Activated CD8-positive, alpha-beta T cell treated with anti-CD3 and anti-CD28 coated beads for 36 hours (primary cell): ENCODE results near the gene KDM5B. TPM values are rescaled to one million over a fixed set of nuclear protein-coding genes. Genes with fewer than 3 reads are reported as not detected.

Experiments
- ATAC-seq: fragments of 200-7000 bp; cut with Tn5 transposase; one replicate; pipeline ENCODE4 v1.10.0; 2021; ENCODE audit warnings: mild to moderate bottlenecking, moderate library complexity
- CTCF ChIA-PET: fragments of 350-600 bp; sonication (Branson Sonifier 250); formaldehyde crosslinking; loops from one replicate; lab custom pipeline; 2021; ENCODE audit warnings: antibody characterized with exemption; lab: Charles Lee
- POLR2A ChIA-PET: fragments of 350-600 bp; sonication (Branson Sonifier 250); formaldehyde crosslinking; loops from one replicate; lab custom pipeline; 2021; ENCODE audit warnings: antibody characterized with exemption; lab: Charles Lee
- DNase-seq: peaks from one replicate; pipeline ENCODE4 v3.0.0-alpha.2; 2020
- H3K27ac Mint-ChIP-seq: one replicate; pipeline ENCODE4 v1.8.0; 2021; ENCODE audit warnings: mild to moderate bottlenecking, mixed read lengths
- H3K27me3 Mint-ChIP-seq: one replicate; pipeline ENCODE4 v1.8.0; 2021; ENCODE audit warnings: mixed read lengths
- H3K36me3 Mint-ChIP-seq: one replicate; pipeline ENCODE4 v1.8.0; 2021; ENCODE audit warnings: low read depth, mixed read lengths
- H3K4me1 Mint-ChIP-seq: one replicate; pipeline ENCODE4 v1.8.0; 2021; ENCODE audit warnings: low read depth, mixed read lengths
- H3K4me3 Mint-ChIP-seq: one replicate; pipeline ENCODE4 v1.8.0; 2021; ENCODE audit warnings: mild to moderate bottlenecking, moderate library complexity, mixed read lengths
- H3K9me3 Mint-ChIP-seq: one replicate; pipeline ENCODE4 v1.8.0; 2021; ENCODE audit warnings: mixed read lengths
- intact Hi-C: fragments of 100-400 bp; cut with micrococcal nuclease; formaldehyde crosslinking; loops from one replicate; pipeline ENCODE4 v1.10.0; 2022
- total RNA-seq, 2 experiments: library from RNA; stranded (reverse); gene quantifications; one replicate each; pipeline ENCODE4 v1.2.3, GENCODE V29; 2021
- TF ChIP-seq, protein P1 (sequence below): fragments of 200-600 bp; IDR thresholded peaks from one replicate; pipeline ENCODE4 v1.8.0; 2022; ENCODE audit warnings: antibody characterized with exemption, mild to moderate bottlenecking

Gene KDM5B
- total RNA-seq, 2 experiments from 2014 or later, result 54.8 to 60.3 TPM

DNA sequence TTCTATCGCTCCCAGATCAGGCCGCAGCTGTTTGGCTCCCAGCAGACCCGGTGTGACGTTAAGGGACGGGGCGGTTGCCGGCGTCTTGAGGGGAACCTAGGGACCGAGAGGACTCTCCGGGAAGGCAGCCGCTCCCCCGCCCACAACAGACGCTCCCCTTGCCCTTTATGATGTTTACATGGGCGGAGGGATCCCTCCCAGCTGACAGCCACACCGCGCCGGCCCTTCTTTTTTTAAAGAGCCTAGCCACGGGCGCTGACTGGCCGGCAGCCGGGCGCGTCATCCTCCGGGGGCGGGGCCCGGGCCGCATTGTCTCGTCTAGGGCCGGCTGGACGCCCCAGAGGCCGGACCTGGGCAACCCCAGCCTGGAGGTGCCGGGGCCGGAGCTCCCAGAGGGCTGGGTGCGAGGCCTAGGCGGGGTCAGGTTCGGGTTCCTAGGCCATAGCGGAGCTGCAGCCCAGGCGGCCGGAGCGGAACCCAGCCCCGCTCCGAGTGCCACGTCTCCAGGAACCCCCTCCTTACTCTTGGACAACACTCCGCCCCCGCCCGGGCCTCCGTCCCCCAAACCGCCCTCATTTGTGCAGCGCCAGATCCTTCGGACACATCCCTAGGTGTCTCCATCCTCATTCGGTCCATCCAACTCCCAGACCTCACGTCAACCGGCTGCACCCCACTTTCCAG, 2.5 kb upstream of the KDM5B start, which contains the start of gene PCAT6:
Gene PCAT6 (plus strand): TSS at position 340 of the 681 bp plus-strand sequence.
- ChIA-PET POLR2A (interaction anchor here (0.7 to 1.6 kb wide), 3 partner anchors 13 to 400 kb away, joined by 3 to 4 read pairs (median 3); no protein-coding TSS in a partner anchor), CTCF (interaction anchor here (1.4 kb wide), 1 partner anchor 10 kb away, joined by 3 read pairs; no protein-coding TSS in a partner anchor)
- peak within 1 kb of the TSS; percentile 94 for H3K4me3 Mint-ChIP-seq
- TF ChIP-seq, protein P1, sequence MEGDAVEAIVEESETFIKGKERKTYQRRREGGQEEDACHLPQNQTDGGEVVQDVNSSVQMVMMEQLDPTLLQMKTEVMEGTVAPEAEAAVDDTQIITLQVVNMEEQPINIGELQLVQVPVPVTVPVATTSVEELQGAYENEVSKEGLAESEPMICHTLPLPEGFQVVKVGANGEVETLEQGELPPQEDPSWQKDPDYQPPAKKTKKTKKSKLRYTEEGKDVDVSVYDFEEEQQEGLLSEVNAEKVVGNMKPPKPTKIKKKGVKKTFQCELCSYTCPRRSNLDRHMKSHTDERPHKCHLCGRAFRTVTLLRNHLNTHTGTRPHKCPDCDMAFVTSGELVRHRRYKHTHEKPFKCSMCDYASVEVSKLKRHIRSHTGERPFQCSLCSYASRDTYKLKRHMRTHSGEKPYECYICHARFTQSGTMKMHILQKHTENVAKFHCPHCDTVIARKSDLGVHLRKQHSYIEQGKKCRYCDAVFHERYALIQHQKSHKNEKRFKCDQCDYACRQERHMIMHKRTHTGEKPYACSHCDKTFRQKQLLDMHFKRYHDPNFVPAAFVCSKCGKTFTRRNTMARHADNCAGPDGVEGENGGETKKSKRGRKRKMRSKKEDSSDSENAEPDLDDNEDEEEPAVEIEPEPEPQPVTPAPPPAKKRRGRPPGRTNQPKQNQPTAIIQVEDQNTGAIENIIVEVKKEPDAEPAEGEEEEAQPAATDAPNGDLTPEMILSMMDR, result no peak
- H3K36me3 Mint-ChIP-seq, result peaks cover 5% of the 10 kb centered on the region
- peaks cover 11% of the 10 kb centered on the region for H3K27me3 Mint-ChIP-seq
- H3K4me1 Mint-ChIP-seq, result peaks cover 37% of the 10 kb centered on the region
- intact Hi-C loops, result no loop called here
- DNase-seq, result peak; percentile 95
- no peaks in the 10 kb centered on the region for H3K9me3 Mint-ChIP-seq
- peak within 1 kb of the TSS; percentile 88 for H3K27ac Mint-ChIP-seq
- peak; percentile 72 for ATAC-seq

DNA sequence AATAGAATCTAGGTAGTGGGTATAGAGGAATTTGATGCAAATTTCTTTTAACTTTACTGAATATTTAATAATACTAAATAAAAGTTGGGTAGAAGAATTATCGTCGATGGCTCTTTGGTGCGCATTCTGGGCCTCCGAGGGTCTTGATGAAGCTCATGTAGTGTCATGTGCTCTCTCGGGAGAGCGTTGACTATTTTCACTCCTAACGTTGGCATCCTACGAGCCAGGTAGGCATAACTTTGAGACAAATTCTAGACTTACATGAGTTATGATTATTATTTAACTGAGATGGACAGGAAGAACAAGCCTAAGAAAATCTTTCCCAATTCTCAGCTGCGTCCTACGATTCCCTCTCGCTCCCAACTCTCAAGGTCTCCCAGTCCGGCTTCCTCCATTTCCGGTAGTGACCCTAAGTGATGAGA, 2.0 kb upstream of the KDM5B start:
- Mint-ChIP-seq H3K27me3 (peaks cover 11% of the 10 kb centered on the region), H3K4me1 (peaks cover 43% of the 10 kb centered on the region), H3K9me3 (no peaks in the 10 kb centered on the region), H3K27ac (peak overlapping the region; percentile 39), H3K36me3 (peaks cover 5% of the 10 kb centered on the region), H3K4me3 (peak overlapping the region; percentile 94)
- TF ChIP-seq, protein P1, result no peak
- DNase-seq (no peak), ATAC-seq (no peak)
- CTCF ChIA-PET, result interaction anchor here (1.4 kb wide), 1 partner anchor 10 kb away, joined by 3 read pairs; no protein-coding TSS in a partner anchor
- intact Hi-C loops, result no loop called here
- POLR2A ChIA-PET, result interaction anchor here (1.6 kb wide), 1 partner anchor 25 kb away, joined by 4 read pairs; no protein-coding TSS in a partner anchor

DNA sequence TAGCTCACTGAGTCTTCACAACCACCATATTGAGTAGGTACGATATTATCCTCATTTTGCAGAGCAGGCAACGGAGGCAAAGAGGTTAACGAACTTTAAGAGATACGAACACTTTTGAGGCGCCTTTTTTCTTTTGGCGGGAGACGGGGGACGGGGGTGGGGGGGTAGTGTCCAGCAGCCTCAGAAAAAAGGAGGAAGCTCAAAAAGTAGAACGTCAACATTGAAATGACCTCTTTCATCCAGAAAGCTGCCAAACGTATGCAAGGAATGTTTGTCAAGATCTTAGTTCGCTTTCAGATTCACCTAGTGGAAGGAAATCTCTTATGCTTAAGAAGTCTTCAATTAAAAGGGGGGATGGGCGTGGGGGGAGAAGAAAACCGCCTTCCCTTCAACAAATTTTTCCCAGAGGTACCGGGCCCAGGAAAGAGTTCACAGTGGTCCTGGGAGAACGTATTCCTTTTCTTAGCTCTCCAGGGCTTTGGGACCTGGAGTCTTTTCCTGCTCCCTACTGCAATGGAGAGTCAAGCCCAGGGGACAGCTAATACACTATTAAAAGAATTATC, 1.5 kb upstream of the KDM5B start:
- CTCF ChIA-PET, result interaction anchor here (1.0 kb wide), 1 partner anchor 458 kb away, joined by 3 read pairs; no protein-coding TSS in a partner anchor
- POLR2A ChIA-PET, result interaction anchor here (0.5 to 1.6 kb wide), 2 partner anchors 25 to 115 kb away, joined by 3 to 4 read pairs; no protein-coding TSS in a partner anchor
- H3K36me3 Mint-ChIP-seq, result peaks cover 5% of the 10 kb centered on the region
- ATAC-seq (no peak), DNase-seq (no peak)
- no peak overlapping the region for H3K27ac Mint-ChIP-seq
- peaks cover 11% of the 10 kb centered on the region for H3K27me3 Mint-ChIP-seq
- no peaks in the 10 kb centered on the region for H3K9me3 Mint-ChIP-seq
- H3K4me1 Mint-ChIP-seq, result peaks cover 48% of the 10 kb centered on the region
- TF ChIP-seq, protein P1, result no peak
- intact Hi-C loops, result no loop called here
- peak overlapping the region; percentile 94 for H3K4me3 Mint-ChIP-seq

DNA sequence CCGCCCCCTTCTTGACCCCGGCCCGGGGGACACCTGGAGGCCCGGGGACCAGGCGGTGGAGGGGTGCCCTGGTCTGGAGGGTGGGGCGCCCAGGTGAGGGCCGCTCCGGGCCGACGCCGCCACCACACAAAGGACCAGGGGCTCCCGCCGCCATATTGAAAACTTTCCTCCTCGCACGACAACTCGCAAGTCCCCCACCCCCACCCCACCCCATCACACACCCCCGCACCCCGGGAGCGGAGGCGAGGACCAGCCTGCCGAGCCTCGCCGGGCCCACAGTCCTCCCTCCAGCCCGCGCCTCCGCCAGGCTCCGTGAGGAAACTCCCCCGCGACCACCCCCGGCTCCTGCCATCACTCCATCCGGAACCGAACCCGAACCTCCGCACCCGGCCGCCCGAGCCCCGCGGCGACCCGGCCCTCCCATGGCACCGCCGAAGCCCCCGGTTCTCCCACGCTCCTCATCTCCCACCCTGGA, 733 bp downstream of the KDM5B start:
- Mint-ChIP-seq H3K4me3 (peak overlapping the region; percentile 80), H3K9me3 (no peaks in the 10 kb centered on the region), H3K27me3 (peaks cover 4% of the 10 kb centered on the region), H3K4me1 (peaks cover 69% of the 10 kb centered on the region), H3K36me3 (peaks cover 5% of the 10 kb centered on the region), H3K27ac (peak overlapping the region; percentile 65)
- ChIA-PET CTCF (no interaction called here), POLR2A (interaction anchor here (0.8 to 1.2 kb wide), 2 partner anchors 9 to 12 kb away, joined by 3 read pairs; no protein-coding TSS in a partner anchor)
- ATAC-seq, result peak; percentile 17
- intact Hi-C loops, result no loop called here
- DNase-seq, result peak; percentile 64
- TF ChIP-seq, protein P1, result no peak
